GM12875 (cell line): ENCODE measurements around the gene EBPL.

Experiments
- H3K4me3 ChIP-seq: one replicate; pipeline ENCODE4 v1.5.1; 2011; ENCODE audit warnings: low read depth, low read length, control low read depth
- CTCF ChIP-seq: IDR thresholded peaks from 2 replicates; pipeline ENCODE4 v1.5.1; 2011; ENCODE audit warnings: low read depth, mild to moderate bottlenecking, control low read depth, inconsistent platforms, low read length, moderate library complexity, borderline replicate concordance; ENCODE audit not compliant: insufficient read depth

The EBPL gene

GRCh38 chr13:49646688-49647087 is 44.6 kb downstream of the EBPL start:
- TF ChIP-seq CTCF, result no peak
- no peak overlapping the region for H3K4me3 ChIP-seq

- H3K4me3 ChIP-seq, result no peak overlapping the region
These were observed 45.8 kb downstream of the EBPL start for GRCh38 chr13:49645451-49645850.

GRCh38 chr13:49643035-49643646 is 48.1 kb downstream of the EBPL start:
- no peak for TF ChIP-seq CTCF
- H3K4me3 ChIP-seq, result no peak overlapping the region

More at GRCh38 chr13:49645451-49645850, 45.8 kb downstream of the EBPL start:
- no peak for TF ChIP-seq CTCF

GRCh38 chr13:49641801-49642291 is 49.4 kb downstream of the EBPL start:
- H3K4me3 ChIP-seq, result no peak overlapping the region
- TF ChIP-seq CTCF, result no peak

GRCh38 chr13:49638744-49639072 is 52.6 kb downstream of the EBPL start:
- TF ChIP-seq CTCF, result no peak
- H3K4me3 ChIP-seq, result no peak overlapping the region

GRCh38 chr13:49638030-49638743 is 53.1 kb downstream of the EBPL start:
- H3K4me3 ChIP-seq, result no peak overlapping the region

More at GRCh38 chr13:49638030-49638743, 53.1 kb downstream of the EBPL start:
- no peak for TF ChIP-seq CTCF
